H1 (cell line): Measurements from ENCODE around the gene NKAIN4. TPM values are rescaled to one million over a fixed set of nuclear protein-coding genes. Genes with fewer than 3 reads are reported as not detected.

Experiments
- CTCF ChIA-PET: fragments of 300-600 bp; sonication (Branson Sonifier 250); formaldehyde crosslinking; loops from one replicate; lab custom pipeline; 2021; ENCODE audit not compliant: partially characterized antibody; lab: Charles Lee
- POLR2A ChIA-PET: fragments of 300-600 bp; sonication (Branson Sonifier 250); formaldehyde crosslinking; loops from one replicate; lab custom pipeline; 2021; ENCODE audit warnings: inconsistent platforms; ENCODE audit not compliant: partially characterized antibody; lab: Charles Lee
- DNase-seq, 2 experiments: peaks; one replicate each; pipeline versions ENCODE4 v3.0.0 to v3.0.0-alpha.2; 2010 to 2022; ENCODE audit warnings: low spot score in 2 of 2, low read depth in 1 of 2, mixed read lengths in 1 of 2
- FAIRE-seq: peaks from 2 replicates; lab custom pipeline; 2011; peaks lifted over from hg19 to GRCh38; lab: Jason Lieb, UNC
- H2AFZ ChIP-seq: 2 replicates; pipeline ENCODE4 v1.8.1; 2012; ENCODE audit warnings: low read length, inconsistent platforms
- H2AK5ac ChIP-seq: 2 replicates; pipeline ENCODE4 v1.6.1; 2013; ENCODE audit warnings: low read depth, low read length
- H2BK120ac ChIP-seq: replicated peaks from 2 replicates; pipeline ENCODE3; 2013; ENCODE audit warnings: low read depth, low read length, inconsistent platforms
- H2BK12ac ChIP-seq: 2 replicates; pipeline ENCODE4 v1.6.1; 2013; ENCODE audit warnings: low read depth, low read length
- H2BK15ac ChIP-seq: 2 replicates; pipeline ENCODE4 v1.6.1; 2013; ENCODE audit warnings: low read length
- H2BK20ac ChIP-seq: 2 replicates; pipeline ENCODE4 v1.6.1; 2013; ENCODE audit warnings: low read length
- H2BK5ac ChIP-seq: 2 replicates; pipeline ENCODE4 v1.6.1; 2013; ENCODE audit warnings: low read depth, low read length
- H3K14ac ChIP-seq: 2 replicates; pipeline ENCODE4 v1.6.1; 2013; ENCODE audit warnings: inconsistent platforms; ENCODE audit not compliant: insufficient read length
- H3K18ac ChIP-seq: 2 replicates; pipeline ENCODE4 v1.6.1; 2013; ENCODE audit warnings: low read length; ENCODE audit errors: extremely low read depth
- H3K23ac ChIP-seq: 2 replicates; pipeline ENCODE4 v1.6.1; 2013; ENCODE audit warnings: inconsistent platforms; ENCODE audit not compliant: insufficient read length
- H3K23me2 ChIP-seq: 2 replicates; pipeline ENCODE4 v1.6.1; 2013; ENCODE audit warnings: low read depth, low read length
- H3K27ac ChIP-seq: 2 replicates; pipeline ENCODE4 v1.6.1; 2011; ENCODE audit warnings: low read depth, low read length, inconsistent platforms
- H3K27me3 ChIP-seq, 4 experiments: replicated peaks in 1 of 4; 1 replicate in 1 of 4; 2 replicates in 3 of 4; pipeline versions ENCODE4 v1.6.1 to v1.8.1; 2011 to 2013; ENCODE audit warnings: low read length in 3 of 4, mild to moderate bottlenecking in 3 of 4, inconsistent platforms in 2 of 4, mixed read lengths in 2 of 4, moderate library complexity in 1 of 4; ENCODE audit not compliant: control insufficient read depth in 3 of 4, insufficient read depth in 3 of 4; ENCODE audit errors: extremely low read depth in 1 of 4
- H3K36me3 ChIP-seq, 4 experiments: 2 replicates each; pipeline versions ENCODE4 v1.6.1 to v1.8.1; 2011 to 2013; ENCODE audit warnings: mild to moderate bottlenecking in 4 of 4, low read length in 3 of 4, moderate library complexity in 2 of 4, control low read depth in 1 of 4, inconsistent platforms in 1 of 4; ENCODE audit not compliant: insufficient read depth in 4 of 4, control insufficient read depth in 2 of 4
- H3K4ac ChIP-seq: replicated peaks from 2 replicates; pipeline ENCODE3; 2013; ENCODE audit warnings: low read length, low read depth, mixed read lengths, inconsistent platforms; ENCODE audit not compliant: insufficient read length
- H3K4me1 ChIP-seq, 4 experiments: replicated peaks in 1 of 4; 1 replicate in 1 of 4; 2 replicates in 3 of 4; pipeline versions ENCODE4 v1.6.1 to v1.8.1; 2011 to 2013; ENCODE audit warnings: low read length in 3 of 4, inconsistent platforms in 2 of 4, mixed read lengths in 1 of 4; ENCODE audit not compliant: insufficient read depth in 4 of 4, control insufficient read depth in 3 of 4
- H3K4me2 ChIP-seq, 2 experiments: 2 replicates each; pipeline versions ENCODE4 v1.6.1 to v1.8.1; 2011 to 2013; ENCODE audit warnings: low read depth in 2 of 2, low read length in 2 of 2, control low read depth in 1 of 2, inconsistent platforms in 1 of 2, mild to moderate bottlenecking in 1 of 2; ENCODE audit not compliant: insufficient read depth in 1 of 2
- H3K4me3 ChIP-seq, 4 experiments: fragments of 200-600, 300-600 bp in 1 of 4; sonication (generic), shearing (Covaris generic), sonication (Bioruptor Twin) in 1 of 4; 2 replicates each; pipeline versions ENCODE4 v1.5.1 to v1.8.1; 2011 to 2016; ENCODE audit warnings: low read length in 4 of 4, low read depth in 3 of 4, control low read depth in 2 of 4, inconsistent platforms in 2 of 4, mild to moderate bottlenecking in 2 of 4, mixed read lengths in 1 of 4, moderate library complexity in 1 of 4; ENCODE audit not compliant: insufficient read depth in 2 of 4; ENCODE audit errors: extremely low read depth in 1 of 4
- H3K56ac ChIP-seq: replicated peaks from 2 replicates; pipeline ENCODE3; 2013; ENCODE audit warnings: low read depth, mild to moderate bottlenecking, mixed read lengths, low read length, inconsistent platforms; ENCODE audit not compliant: insufficient read length
- H3K79me1 ChIP-seq: 2 replicates; pipeline ENCODE4 v1.6.1; 2013; ENCODE audit warnings: low read depth, low read length, control low read depth
- H3K79me2 ChIP-seq, 2 experiments: 2 replicates each; pipeline versions ENCODE4 v1.6.1 to v1.8.1; 2012 to 2013; ENCODE audit warnings: low read length in 2 of 2, mild to moderate bottlenecking in 2 of 2, inconsistent platforms in 1 of 2; ENCODE audit not compliant: insufficient read depth in 2 of 2, control insufficient read depth in 1 of 2
- H3K9ac ChIP-seq, 4 experiments: replicated peaks in 1 of 4; 1 replicate in 1 of 4; 2 replicates in 3 of 4; pipeline versions ENCODE4 v1.6.1 to v1.8.1; 2011 to 2013; ENCODE audit warnings: low read depth in 3 of 4, low read length in 3 of 4, control low read depth in 2 of 4, mild to moderate bottlenecking in 2 of 4, moderate library complexity in 2 of 4, inconsistent platforms in 1 of 4; ENCODE audit errors: extremely low read depth in 1 of 4
- H3K9me3 ChIP-seq, 2 experiments: 2 replicates each; pipeline versions ENCODE4 v1.6.1 to v1.8.1; 2012 to 2013; ENCODE audit warnings: mild to moderate bottlenecking in 2 of 2, moderate library complexity in 2 of 2, control low read depth in 1 of 2, inconsistent platforms in 1 of 2, low read depth in 1 of 2, low read length in 1 of 2, mixed read lengths in 1 of 2; ENCODE audit not compliant: insufficient read depth in 2 of 2
- H4K20me1 ChIP-seq, 2 experiments: replicated peaks in 1 of 2; 2 replicates each; pipeline versions ENCODE3 to v1.8.1; 2011 to 2013; ENCODE audit warnings: inconsistent platforms in 2 of 2, low read length in 2 of 2, mild to moderate bottlenecking in 1 of 2; ENCODE audit not compliant: insufficient read depth in 2 of 2, control insufficient read depth in 1 of 2
- H4K5ac ChIP-seq: 2 replicates; pipeline ENCODE4 v1.6.1; 2013; ENCODE audit warnings: low read length, low read depth, mixed read lengths, inconsistent platforms; ENCODE audit not compliant: insufficient read length
- H4K8ac ChIP-seq: 2 replicates; pipeline ENCODE4 v1.8.0; 2013; ENCODE audit warnings: mild to moderate bottlenecking, moderate library complexity, low read length, inconsistent platforms; ENCODE audit not compliant: insufficient read depth; ENCODE audit errors: extremely low read depth
- H4K91ac ChIP-seq: replicated peaks from 2 replicates; pipeline ENCODE3; 2013; ENCODE audit warnings: low read length, mixed read lengths, inconsistent platforms; ENCODE audit not compliant: insufficient read length
- ATF2 ChIP-seq: IDR thresholded peaks from 2 replicates; pipeline ENCODE4 v1.6.1; 2012; ENCODE audit warnings: low read length, inconsistent platforms
- CEBPB ChIP-seq: IDR thresholded peaks from 2 replicates; pipeline ENCODE4 v1.6.1; 2012; ENCODE audit warnings: low read depth, low read length
- CHD2 ChIP-seq: IDR thresholded peaks from 2 replicates; pipeline ENCODE4 v1.6.1; 2012; ENCODE audit warnings: low read length, improper control_type of control experiment
- GABPA ChIP-seq: IDR thresholded peaks from 2 replicates; pipeline ENCODE4 v1.6.1; 2011; ENCODE audit warnings: mild to moderate bottlenecking, low read length, moderate library complexity, borderline replicate concordance; ENCODE audit not compliant: insufficient read depth
- KDM4A ChIP-seq: IDR thresholded peaks from one replicate; pipeline ENCODE4 v1.7.1; 2012; ENCODE audit warnings: low read depth, mild to moderate bottlenecking, moderate library complexity, low read length, inconsistent platforms; ENCODE audit not compliant: severe bottlenecking
- KDM5A ChIP-seq: fragments of 200-600 bp; IDR thresholded peaks from 2 replicates; pipeline ENCODE4 v1.7.1; 2012; ENCODE audit warnings: mild to moderate bottlenecking, low read length, inconsistent platforms, mixed read lengths
- SIRT6 ChIP-seq: IDR thresholded peaks from one replicate; pipeline ENCODE4 v1.7.1; 2012; ENCODE audit warnings: low read length, inconsistent platforms
- SP4 ChIP-seq: IDR thresholded peaks from 2 replicates; pipeline ENCODE4 v1.6.1; 2012; ENCODE audit warnings: low read length, inconsistent platforms
- TCF12 ChIP-seq: IDR thresholded peaks from 2 replicates; pipeline ENCODE4 v1.6.1; 2011; ENCODE audit warnings: low read depth, mild to moderate bottlenecking, low read length
- ZNF274 ChIP-seq: IDR thresholded peaks from 2 replicates; pipeline ENCODE4 v1.7.0; 2012; ENCODE audit warnings: low read length, borderline replicate concordance; ENCODE audit errors: extremely low read depth
- WGBS, 2 experiments: shearing (Covaris generic) in 1 of 2; methylation state at CpG; one replicate each; pipeline versions ENCODE4 v1.1.6 to v1.1.7; 2013 to 2015; ENCODE audit warnings: low lambda C conversion rate in 2 of 2, mixed read lengths in 2 of 2, inconsistent platforms in 1 of 2, low coverage in 1 of 2, missing lambda C conversion rate in 1 of 2; ENCODE audit not compliant: insufficient replicate concordance in 2 of 2, insufficient coverage in 1 of 2, insufficient read length in 1 of 2; ENCODE audit errors: extremely low coverage in 1 of 2, missing lambda C conversion rate in 1 of 2; 5-methylcytosine and 5-hydroxymethylcytosine counted together
- polyA plus RNA-seq, 7 experiments: library from polyadenylated mRNA; depleted of rRNA in 3 of 7; stranded (reverse) in 5 of 7; unstranded in 2 of 7; fragments of >200 nt in 5 of 7; fragments of 200-250 nt in 2 of 7; gene quantifications; 1 replicate in 5 of 7; 2 replicates in 1 of 7; 4 replicates in 1 of 7; pipeline versions ENCODE4 v1.2.1 to v1.2.3, GENCODE V29; 2011 to 2013; ENCODE audit warnings: missing spikeins in 2 of 7, mixed read lengths in 2 of 7
- total RNA-seq: library from RNA; stranded (reverse); fragmentation: NEBNext Ultra II Directional; extraction: Animal tissue kit (Norgen Biotek cat#: 25700); gene quantifications from 2 replicates; pipeline ENCODE4 v1.2.1, GENCODE V29; 2021

NKAIN4 gene
- total and polyA plus RNA-seq, 2 of the 8 experiments (the other 6 are each of a cell fraction or from before 2014, with no cell fraction given), result 6.9 to 17.0 TPM

DNA sequence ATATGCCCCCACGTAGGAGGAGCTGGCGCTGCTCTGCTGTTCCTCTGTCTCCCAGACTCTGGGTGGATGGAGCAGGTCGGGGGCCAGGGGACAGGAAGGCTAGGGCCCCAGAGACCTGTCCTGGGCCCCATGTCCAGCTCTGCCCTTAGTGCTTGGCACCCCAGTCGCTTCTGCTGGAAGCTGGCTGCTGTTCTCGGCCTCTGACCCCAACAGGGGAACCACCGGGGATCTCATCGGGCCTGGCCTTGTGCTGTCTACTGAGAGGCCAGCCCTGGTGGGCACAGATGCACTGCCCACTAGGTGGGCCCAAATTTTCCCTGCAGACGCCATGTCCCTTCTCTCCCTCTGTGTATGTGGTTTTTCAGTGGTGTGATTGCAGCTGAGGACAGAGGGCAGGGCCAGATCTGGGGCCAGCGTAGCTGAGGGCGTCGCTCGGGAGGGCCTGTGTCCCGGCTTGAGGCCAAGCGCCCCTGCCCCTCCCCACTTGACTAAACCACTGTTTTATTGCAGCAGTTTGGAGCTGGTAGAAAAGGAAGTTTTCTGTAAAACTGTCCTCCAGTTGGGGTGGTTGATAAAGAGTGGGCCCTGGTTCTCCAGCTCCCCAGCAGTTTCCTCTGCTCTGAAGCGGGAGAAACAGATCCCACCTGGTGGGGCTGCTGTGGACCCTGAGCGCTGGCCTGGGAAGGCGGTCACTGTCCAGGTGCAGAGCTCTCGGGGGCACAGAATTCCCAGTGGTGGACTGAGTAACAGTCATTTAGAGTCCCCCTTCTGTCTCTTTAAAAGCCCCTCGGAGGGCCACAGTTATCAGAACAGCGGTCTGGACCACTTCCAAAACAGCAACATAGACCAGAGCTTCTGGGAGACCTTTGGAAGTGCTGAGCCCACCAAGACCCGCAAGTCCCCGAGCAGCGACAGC is 32.8 kb upstream of the NKAIN4 start:
- Histone ChIP-seq H3K23me2 (no peaks in the 10 kb centered on the region), H2AFZ (no peak overlapping the region), H3K4me3 (no peak overlapping the region), H3K79me1 (no peaks in the 10 kb centered on the region), H3K23ac (no peak overlapping the region), H3K4me2 (no peak overlapping the region), H3K9ac (no peak overlapping the region), H2BK120ac (no peak overlapping the region), H2BK20ac (no peak overlapping the region), H4K91ac (no peak overlapping the region), H3K14ac (no peak overlapping the region), H3K27ac (no peak overlapping the region), H3K27me3 (no peaks in the 10 kb centered on the region), H3K4ac (no peak overlapping the region), H3K56ac (no peak overlapping the region), H2BK12ac (no peak overlapping the region), H3K36me3 (peaks cover 0 to 36% (median 11%) of the 10 kb centered on the region in 4 experiments; a peak in 5 of 8 replicates), H2BK15ac (no peak overlapping the region), H4K20me1 (peaks cover 0 to 12% of the 10 kb centered on the region in 2 experiments), H3K4me1 (peaks cover 0 to 9% (median 6%) of the 10 kb centered on the region in 4 experiments; a peak in 4 of 7 replicates), H2AK5ac (no peak overlapping the region), H3K18ac (no peak overlapping the region), H2BK5ac (no peak overlapping the region; the same call in 1 of the 2 replicates), H3K79me2 (no peaks in the 10 kb centered on the region), H4K5ac (no peak overlapping the region), H4K8ac (0 out of 2 replicates have a peak overlapping the region, but pooled peaks have one; percentile 51), H3K9me3 (no peaks in the 10 kb centered on the region)
- POLR2A ChIA-PET, result interaction anchor here (0.7 to 1.5 kb wide), 4 partner anchors 57 to 90 kb away, joined by 3 to 4 read pairs (median 3); no protein-coding TSS in a partner anchor
- FAIRE-seq (no peak), DNase-seq (no peak)
- 92% methylated on average over 19 of the region's 23 CpGs; no CpG with 5 or more reads in 1 of the 2 experiments for WGBS, 2 experiments
- TF ChIP-seq KDM5A, result no peak
- TF ChIP-seq GABPA, result no peak
- no peak for TF ChIP-seq SIRT6
- no peak for TF ChIP-seq ZNF274
- TF ChIP-seq KDM4A, result no peak
- no peak for TF ChIP-seq CEBPB
- no peak for TF ChIP-seq ATF2
- TF ChIP-seq TCF12, result no peak
- TF ChIP-seq CHD2, result no peak
- TF ChIP-seq SP4, result no peak
- CTCF ChIA-PET, result interaction anchor here (0.9 to 9.6 kb wide), 5 partner anchors 10 to 90 kb away, joined by 3 to 82 read pairs (median 5); no protein-coding TSS in a partner anchor
